ENCODE measurements around the gene RANBP3L.

DNA sequence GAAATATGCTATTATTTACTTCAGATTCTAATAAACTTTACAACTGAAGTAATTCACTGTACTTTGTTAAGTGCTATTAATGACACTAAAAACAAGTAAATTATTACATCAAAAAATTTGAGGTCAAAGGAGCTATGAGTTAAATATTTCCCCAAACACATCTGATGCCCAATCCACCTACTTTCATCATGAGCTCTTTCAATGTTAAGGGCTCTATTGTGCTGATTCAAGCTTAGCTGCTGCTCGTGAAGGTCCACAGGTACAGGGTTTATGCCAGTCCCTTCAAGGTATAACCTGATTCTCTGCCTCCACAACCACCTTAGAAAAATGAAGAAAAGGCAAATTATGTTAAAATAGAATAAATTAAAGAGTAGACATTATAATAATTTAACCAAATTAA is 84.1 kb downstream of the RANBP3L start:
- TF ChIP-seq, protein P1, sequence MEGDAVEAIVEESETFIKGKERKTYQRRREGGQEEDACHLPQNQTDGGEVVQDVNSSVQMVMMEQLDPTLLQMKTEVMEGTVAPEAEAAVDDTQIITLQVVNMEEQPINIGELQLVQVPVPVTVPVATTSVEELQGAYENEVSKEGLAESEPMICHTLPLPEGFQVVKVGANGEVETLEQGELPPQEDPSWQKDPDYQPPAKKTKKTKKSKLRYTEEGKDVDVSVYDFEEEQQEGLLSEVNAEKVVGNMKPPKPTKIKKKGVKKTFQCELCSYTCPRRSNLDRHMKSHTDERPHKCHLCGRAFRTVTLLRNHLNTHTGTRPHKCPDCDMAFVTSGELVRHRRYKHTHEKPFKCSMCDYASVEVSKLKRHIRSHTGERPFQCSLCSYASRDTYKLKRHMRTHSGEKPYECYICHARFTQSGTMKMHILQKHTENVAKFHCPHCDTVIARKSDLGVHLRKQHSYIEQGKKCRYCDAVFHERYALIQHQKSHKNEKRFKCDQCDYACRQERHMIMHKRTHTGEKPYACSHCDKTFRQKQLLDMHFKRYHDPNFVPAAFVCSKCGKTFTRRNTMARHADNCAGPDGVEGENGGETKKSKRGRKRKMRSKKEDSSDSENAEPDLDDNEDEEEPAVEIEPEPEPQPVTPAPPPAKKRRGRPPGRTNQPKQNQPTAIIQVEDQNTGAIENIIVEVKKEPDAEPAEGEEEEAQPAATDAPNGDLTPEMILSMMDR (IDR thresholded peaks at IDR 0.05; ENCODE audit: low read length) = no peak
- TF ChIP-seq EZH2phosphoT487 (IDR thresholded peaks at IDR 0.05; ENCODE audit: low read length) = no peak
